ENCODE data around the gene GARIN5B. TPM values are rescaled to one million over a fixed set of nuclear protein-coding genes. Genes with fewer than 3 reads are reported as not detected.

GARIN5B gene
- polyA plus RNA-seq, 3 donors: not detected

- no peak for DNase-seq
- H3K36me3 ChIP-seq (replicated peaks in 1 of 2; ENCODE audit: control insufficient read depth in 1 of 2, insufficient read depth in 2 of 2, low read length in 2 of 2): peaks cover 28 to 36% of the 10 kb centered on the region in 2 donors
- no peak overlapping the region for H3K4me2 ChIP-seq (replicated peaks; ENCODE audit: extremely low read depth, low read length, poor library complexity, severe bottlenecking)
- H3K4me3 ChIP-seq (replicated peaks in 1 of 3; ENCODE audit: low read depth in 2 of 3, low read length in 3 of 3): no peak overlapping the region
- peaks cover 32 to 43% of the 10 kb centered on the region in 2 donors for H3K36me3 Mint-ChIP-seq
- no peak overlapping the region for H3K4me3 Mint-ChIP-seq
- 96% methylated on average over 8 of the region's 9 CpGs for WGBS (ENCODE audit: insufficient coverage)
- H3K27me3 Mint-ChIP-seq (ENCODE audit: low read depth in 3 of 3): peaks cover 0 to 3% (median 2%) of the 10 kb centered on the region in 3 donors
- H3K4me1 Mint-ChIP-seq: peaks cover 8% of the 10 kb centered on the region
- no peaks in the 10 kb centered on the region for H3K27me3 ChIP-seq (ENCODE audit: control insufficient read depth in 2 of 2, insufficient read depth in 2 of 2, low read length in 2 of 2)
- intact Hi-C loops (cut with micrococcal nuclease): loop anchor here in 1 of 2 donors (5.0 kb wide), 1 partner anchor 41 kb away; the partner anchor contains the start of gene COX6B2
- no peaks in the 10 kb centered on the region for H3K79me2 ChIP-seq (ENCODE audit: insufficient read depth, low read length)
- H3K9ac ChIP-seq (ENCODE audit: insufficient read depth, low read length, poor library complexity, severe bottlenecking): no peak overlapping the region
- H4K20me1 ChIP-seq (ENCODE audit: insufficient read depth, low read length): peaks cover 51% of the 10 kb centered on the region
- H2AFZ ChIP-seq (ENCODE audit: insufficient read depth, low read depth, low read length, poor library complexity, severe bottlenecking): no peak overlapping the region
- no peaks in the 10 kb centered on the region for H3K4me1 ChIP-seq (ENCODE audit: control insufficient read depth in 1 of 2, insufficient read depth in 2 of 2, low read length in 2 of 2)
- peaks cover 0 to 11% (median 6%) of the 10 kb centered on the region in 7 donors for H3K9me3 Mint-ChIP-seq
- H3K9me3 ChIP-seq (replicated peaks in 1 of 2; ENCODE audit: control insufficient read depth in 1 of 2, insufficient read depth in 1 of 2, low read length in 2 of 2): peaks cover 0 to 13% of the 10 kb centered on the region in 2 donors
- no peak overlapping the region for H3K27ac Mint-ChIP-seq
- TF ChIP-seq CTCF (IDR thresholded peaks at IDR 0.05): no peak
- H3K27ac ChIP-seq (ENCODE audit: low read depth in 1 of 2, low read length in 2 of 2): no peak overlapping the region
Observed at GRCh38 chr19:55311397-55311796, 51.7 kb downstream of the GARIN5B start.

GRCh38 chr19:55310498-55310897, 52.6 kb downstream of the GARIN5B start:
- Histone ChIP-seq H3K4me1 (ENCODE audit: control insufficient read depth in 1 of 2, insufficient read depth in 2 of 2, low read length in 2 of 2) (no peaks in the 10 kb centered on the region), H3K4me2 (replicated peaks; ENCODE audit: extremely low read depth, low read length, poor library complexity, severe bottlenecking) (no peak overlapping the region), H3K27ac (ENCODE audit: low read depth in 1 of 2, low read length in 2 of 2) (no peak overlapping the region), H3K9me3 (replicated peaks in 1 of 2; ENCODE audit: control insufficient read depth in 1 of 2, insufficient read depth in 1 of 2, low read length in 2 of 2) (peaks cover 0 to 13% of the 10 kb centered on the region in 2 donors), H3K27me3 (ENCODE audit: control insufficient read depth in 2 of 2, insufficient read depth in 2 of 2, low read length in 2 of 2) (no peaks in the 10 kb centered on the region), H3K79me2 (ENCODE audit: insufficient read depth, low read length) (no peaks in the 10 kb centered on the region), H3K9ac (ENCODE audit: insufficient read depth, low read length, poor library complexity, severe bottlenecking) (no peak overlapping the region), H2AFZ (ENCODE audit: insufficient read depth, low read depth, low read length, poor library complexity, severe bottlenecking) (no peak overlapping the region), H3K4me3 (replicated peaks in 1 of 3; ENCODE audit: low read depth in 2 of 3, low read length in 3 of 3) (no peak overlapping the region), H3K36me3 (replicated peaks in 1 of 2; ENCODE audit: control insufficient read depth in 1 of 2, insufficient read depth in 2 of 2, low read length in 2 of 2) (peaks cover 22 to 27% of the 10 kb centered on the region in 2 donors), H4K20me1 (ENCODE audit: insufficient read depth, low read length) (peaks cover 42% of the 10 kb centered on the region)
- Mint-ChIP-seq H3K9me3 (peaks cover 0 to 11% (median 6%) of the 10 kb centered on the region in 7 donors), H3K27ac (peak overlapping the region in 2 of 7 donors; percentile 8 to 23), H3K27me3 (ENCODE audit: low read depth in 3 of 3) (peaks cover 0 to 3% (median 2%) of the 10 kb centered on the region in 3 donors), H3K4me3 (no peak overlapping the region), H3K4me1 (peaks cover 9% of the 10 kb centered on the region), H3K36me3 (peaks cover 26 to 34% of the 10 kb centered on the region in 2 donors)
- no peak for TF ChIP-seq CTCF (IDR thresholded peaks at IDR 0.05)
- intact Hi-C loops (cut with micrococcal nuclease): loop anchor here in 1 of 2 donors (5.0 kb wide), 1 partner anchor 42 kb away; the partner anchor contains the start of gene COX6B2
- DNase-seq: no peak
- WGBS (ENCODE audit: insufficient coverage): 96% methylated on average over 5 of the region's 7 CpGs
